ENCODE data around the gene TNFRSF13B.
"Not testable (repeated sequence)": the region's sequence is repeated elsewhere in the genome, so short reads cannot be mapped to it uniquely, and the experiment has no call there.

Gene TNFRSF13B

GRCh38 chr17:16973043-16973442 is 1.1 kb upstream of the TNFRSF13B start:
- H3K79me1 ChIP-seq (ENCODE audit: low read length); H3K23ac ChIP-seq (ENCODE audit: low read length); H3K4me3 ChIP-seq (ENCODE audit: low read depth, low read length); H4K12ac ChIP-seq (ENCODE audit: low read depth, low read length); H3K9ac ChIP-seq (ENCODE audit: low read length); H3K9me3 ChIP-seq (ENCODE audit: insufficient read depth, low read depth, low read length); H3K18ac ChIP-seq (ENCODE audit: low read length); H3K36me3 ChIP-seq (ENCODE audit: control insufficient read depth in 1 of 2, insufficient read depth in 2 of 2, low read length in 2 of 2); H3K4me2 ChIP-seq (ENCODE audit: low read length); DNase-seq; H3K14ac ChIP-seq (ENCODE audit: low read length); H2BK12ac ChIP-seq (ENCODE audit: low read length); H2BK5ac ChIP-seq (ENCODE audit: low read depth, low read length, poor library complexity); H4K8ac ChIP-seq (ENCODE audit: low read depth, low read length); H2AFZ ChIP-seq (ENCODE audit: insufficient read depth, low read length, poor library complexity); H3K4me1 ChIP-seq (ENCODE audit: control insufficient read depth in 1 of 2, insufficient read depth in 2 of 2, low read length in 2 of 2); H2AK5ac ChIP-seq (ENCODE audit: low read length); H3K79me2 ChIP-seq (ENCODE audit: control insufficient read depth, insufficient read depth, low read length, poor library complexity); H3K4ac ChIP-seq (ENCODE audit: low read depth, low read length); H4K91ac ChIP-seq (ENCODE audit: low read depth, low read length); H3K27me3 ChIP-seq (ENCODE audit: insufficient read depth, low read length); H2BK120ac ChIP-seq (ENCODE audit: insufficient read depth, low read length, poor library complexity); H3K27ac ChIP-seq (ENCODE audit: low read depth, low read length): not testable (repeated sequence)
- no CpG with 5 or more reads among the region's 10 CpGs for WGBS (ENCODE audit: extremely low coverage, insufficient coverage, insufficient read length)

GRCh38 chr17:16972346-16972745 is 428 bp upstream of the TNFRSF13B start:
- no peaks in the 10 kb centered on the region for H3K27me3 ChIP-seq (ENCODE audit: insufficient read depth, low read length)
- no peaks in the 10 kb centered on the region for H3K79me1 ChIP-seq (ENCODE audit: low read length)
- H4K91ac ChIP-seq (ENCODE audit: low read depth, low read length), result no peak overlapping the region
- H2BK5ac ChIP-seq (ENCODE audit: low read depth, low read length, poor library complexity), result no peak overlapping the region
- no peak overlapping the region for H3K4ac ChIP-seq (ENCODE audit: low read depth, low read length)
- no peak for DNase-seq
- no peak overlapping the region for H3K4me2 ChIP-seq (ENCODE audit: low read length)
- H3K14ac ChIP-seq (ENCODE audit: low read length), result no peak overlapping the region
- no peak overlapping the region for H2BK12ac ChIP-seq (ENCODE audit: low read length)
- H3K9ac ChIP-seq (ENCODE audit: low read length), result no peak overlapping the region
- H3K79me2 ChIP-seq (ENCODE audit: control insufficient read depth, insufficient read depth, low read length, poor library complexity), result no peaks in the 10 kb centered on the region
- no peak overlapping the region for H3K27ac ChIP-seq (ENCODE audit: low read depth, low read length)
- no peak overlapping the region for H4K8ac ChIP-seq (ENCODE audit: low read depth, low read length)
- H2AFZ ChIP-seq (ENCODE audit: insufficient read depth, low read length, poor library complexity), result no peak overlapping the region
- no peak overlapping the region for H3K4me3 ChIP-seq (ENCODE audit: low read depth, low read length)
- no peak overlapping the region for H4K12ac ChIP-seq (ENCODE audit: low read depth, low read length)
- H2AK5ac ChIP-seq (ENCODE audit: low read length), result no peak overlapping the region
- no peak overlapping the region for H3K23ac ChIP-seq (ENCODE audit: low read length)
- H3K9me3 ChIP-seq (ENCODE audit: insufficient read depth, low read depth, low read length), result no peaks in the 10 kb centered on the region
- H3K4me1 ChIP-seq (ENCODE audit: control insufficient read depth in 1 of 2, insufficient read depth in 2 of 2, low read length in 2 of 2), result peaks cover 0 to 2% of the 10 kb centered on the region in 2 experiments
- H3K18ac ChIP-seq (ENCODE audit: low read length), result no peak overlapping the region
- H3K36me3 ChIP-seq (ENCODE audit: control insufficient read depth in 1 of 2, insufficient read depth in 2 of 2, low read length in 2 of 2), result no peaks in the 10 kb centered on the region
- no peak overlapping the region for H2BK120ac ChIP-seq (ENCODE audit: insufficient read depth, low read length, poor library complexity)
- no CpG with 5 or more reads among the region's 6 CpGs for WGBS (ENCODE audit: extremely low coverage, insufficient coverage, insufficient read length)

- H3K79me1 ChIP-seq (ENCODE audit: low read length), result no peaks in the 10 kb centered on the region
- H4K8ac ChIP-seq (ENCODE audit: low read depth, low read length), result no peak overlapping the region
- H3K27me3 ChIP-seq (ENCODE audit: insufficient read depth, low read length), result no peaks in the 10 kb centered on the region
- H3K79me2 ChIP-seq (ENCODE audit: control insufficient read depth, insufficient read depth, low read length, poor library complexity), result no peaks in the 10 kb centered on the region
- H3K4me1 ChIP-seq (ENCODE audit: control insufficient read depth in 1 of 2, insufficient read depth in 2 of 2, low read length in 2 of 2), result no peaks in the 10 kb centered on the region
- H3K36me3 ChIP-seq (ENCODE audit: control insufficient read depth in 1 of 2, insufficient read depth in 2 of 2, low read length in 2 of 2), result no peaks in the 10 kb centered on the region
- no peak overlapping the region for H2AFZ ChIP-seq (ENCODE audit: insufficient read depth, low read length, poor library complexity)
- H3K9ac ChIP-seq (ENCODE audit: low read length), result no peak overlapping the region
- DNase-seq, result no peak
- no peak overlapping the region for H3K14ac ChIP-seq (ENCODE audit: low read length)
- H3K4ac ChIP-seq (ENCODE audit: low read depth, low read length), result no peak overlapping the region
- H3K9me3 ChIP-seq (ENCODE audit: insufficient read depth, low read depth, low read length), result no peaks in the 10 kb centered on the region
- WGBS (ENCODE audit: extremely low coverage, insufficient coverage, insufficient read length), result no CpG with 5 or more reads among the region's 13 CpGs
- no peak overlapping the region for H4K12ac ChIP-seq (ENCODE audit: low read depth, low read length)
- H2AK5ac ChIP-seq (ENCODE audit: low read length), result no peak overlapping the region
- no peak overlapping the region for H2BK12ac ChIP-seq (ENCODE audit: low read length)
- H3K18ac ChIP-seq (ENCODE audit: low read length), result no peak overlapping the region
- no peak overlapping the region for H2BK5ac ChIP-seq (ENCODE audit: low read depth, low read length, poor library complexity)
- H4K91ac ChIP-seq (ENCODE audit: low read depth, low read length), result no peak overlapping the region
- H3K23ac ChIP-seq (ENCODE audit: low read length), result no peak overlapping the region
- H3K27ac ChIP-seq (ENCODE audit: low read depth, low read length), result no peak overlapping the region
- H3K4me2 ChIP-seq (ENCODE audit: low read length), result no peak overlapping the region
- H3K4me3 ChIP-seq (ENCODE audit: low read depth, low read length), result no peak overlapping the region
- H2BK120ac ChIP-seq (ENCODE audit: insufficient read depth, low read length, poor library complexity), result no peak overlapping the region
Measured at GRCh38 chr17:16969931-16970906, 1.7 kb downstream of the TNFRSF13B start.

GRCh38 chr17:16968786-16969185 is 3.1 kb downstream of the TNFRSF13B start:
- DNase-seq, result no peak
- no peak overlapping the region for H4K8ac ChIP-seq (ENCODE audit: low read depth, low read length)
- H4K91ac ChIP-seq (ENCODE audit: low read depth, low read length), result no peak overlapping the region
- no peak overlapping the region for H3K9ac ChIP-seq (ENCODE audit: low read length)
- H3K14ac ChIP-seq (ENCODE audit: low read length), result no peak overlapping the region
- H4K12ac ChIP-seq (ENCODE audit: low read depth, low read length), result no peak overlapping the region
- H3K4me2 ChIP-seq (ENCODE audit: low read length), result no peak overlapping the region
- H3K4me3 ChIP-seq (ENCODE audit: low read depth, low read length), result no peak overlapping the region
- H2BK120ac ChIP-seq (ENCODE audit: insufficient read depth, low read length, poor library complexity), result no peak overlapping the region
- H3K4ac ChIP-seq (ENCODE audit: low read depth, low read length), result no peak overlapping the region
- no peaks in the 10 kb centered on the region for H3K9me3 ChIP-seq (ENCODE audit: insufficient read depth, low read depth, low read length)
- no peaks in the 10 kb centered on the region for H3K27me3 ChIP-seq (ENCODE audit: insufficient read depth, low read length)
- H3K27ac ChIP-seq (ENCODE audit: low read depth, low read length), result no peak overlapping the region
- no peak overlapping the region for H2AFZ ChIP-seq (ENCODE audit: insufficient read depth, low read length, poor library complexity)
- H3K79me2 ChIP-seq (ENCODE audit: control insufficient read depth, insufficient read depth, low read length, poor library complexity), result no peaks in the 10 kb centered on the region
- no peak overlapping the region for H2AK5ac ChIP-seq (ENCODE audit: low read length)
- no peak overlapping the region for H2BK5ac ChIP-seq (ENCODE audit: low read depth, low read length, poor library complexity)
- no peaks in the 10 kb centered on the region for H3K4me1 ChIP-seq (ENCODE audit: control insufficient read depth in 1 of 2, insufficient read depth in 2 of 2, low read length in 2 of 2)
- H3K36me3 ChIP-seq (ENCODE audit: control insufficient read depth in 1 of 2, insufficient read depth in 2 of 2, low read length in 2 of 2), result no peaks in the 10 kb centered on the region
- no peaks in the 10 kb centered on the region for H3K79me1 ChIP-seq (ENCODE audit: low read length)
- H2BK12ac ChIP-seq (ENCODE audit: low read length), result no peak overlapping the region
- H3K23ac ChIP-seq (ENCODE audit: low read length), result no peak overlapping the region
- WGBS (ENCODE audit: extremely low coverage, insufficient coverage, insufficient read length), result no CpG with 5 or more reads among the region's 1 CpG
- no peak overlapping the region for H3K18ac ChIP-seq (ENCODE audit: low read length)

All from trophoblast cell (in vitro differentiated cells and primary cell).